ENCODE data around the gene TENM4.

DNA sequence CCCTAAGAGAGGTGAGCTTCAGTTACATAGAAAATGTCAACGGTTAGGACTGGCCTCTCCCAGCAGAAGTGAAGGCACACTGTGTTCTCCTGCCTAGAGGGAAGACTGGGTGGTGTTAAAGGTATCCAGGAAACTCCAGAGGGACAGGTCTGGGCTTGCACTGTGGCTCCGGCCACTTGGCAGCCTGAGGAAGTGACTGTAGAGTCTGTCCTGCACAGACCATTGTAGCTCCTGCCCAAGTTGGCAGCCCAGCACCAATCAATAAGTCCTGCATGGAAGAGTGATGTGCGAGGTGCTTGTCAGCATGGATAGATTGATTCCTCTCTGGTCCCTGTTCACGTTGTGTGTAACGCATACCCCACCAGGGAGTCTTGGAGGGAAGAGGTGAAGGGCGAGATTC is 284.8 kb downstream of the TENM4 start:
- TF ChIP-seq, protein P1, sequence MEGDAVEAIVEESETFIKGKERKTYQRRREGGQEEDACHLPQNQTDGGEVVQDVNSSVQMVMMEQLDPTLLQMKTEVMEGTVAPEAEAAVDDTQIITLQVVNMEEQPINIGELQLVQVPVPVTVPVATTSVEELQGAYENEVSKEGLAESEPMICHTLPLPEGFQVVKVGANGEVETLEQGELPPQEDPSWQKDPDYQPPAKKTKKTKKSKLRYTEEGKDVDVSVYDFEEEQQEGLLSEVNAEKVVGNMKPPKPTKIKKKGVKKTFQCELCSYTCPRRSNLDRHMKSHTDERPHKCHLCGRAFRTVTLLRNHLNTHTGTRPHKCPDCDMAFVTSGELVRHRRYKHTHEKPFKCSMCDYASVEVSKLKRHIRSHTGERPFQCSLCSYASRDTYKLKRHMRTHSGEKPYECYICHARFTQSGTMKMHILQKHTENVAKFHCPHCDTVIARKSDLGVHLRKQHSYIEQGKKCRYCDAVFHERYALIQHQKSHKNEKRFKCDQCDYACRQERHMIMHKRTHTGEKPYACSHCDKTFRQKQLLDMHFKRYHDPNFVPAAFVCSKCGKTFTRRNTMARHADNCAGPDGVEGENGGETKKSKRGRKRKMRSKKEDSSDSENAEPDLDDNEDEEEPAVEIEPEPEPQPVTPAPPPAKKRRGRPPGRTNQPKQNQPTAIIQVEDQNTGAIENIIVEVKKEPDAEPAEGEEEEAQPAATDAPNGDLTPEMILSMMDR (conservative IDR thresholded peaks at IDR 0.05; ENCODE audit: low read length): no peak
- no peak for TF ChIP-seq EZH2phosphoT487 (IDR thresholded peaks at IDR 0.05; ENCODE audit: borderline replicate concordance, low read depth, low read length)
